H9 (cell line): ENCODE data around the gene LCE3A. TPM values are rescaled to one million over a fixed set of nuclear protein-coding genes. Genes with fewer than 3 reads are reported as not detected.

ENCODE experiments used
- DNase-seq: peaks from one replicate; pipeline ENCODE4 v3.0.0-alpha.2; 2017
- H2AFZ ChIP-seq: one replicate; pipeline ENCODE4 v1.6.1; 2013; ENCODE audit warnings: mild to moderate bottlenecking, low read length, control low read depth, moderate library complexity
- H2AK5ac ChIP-seq: 2 replicates; pipeline ENCODE4 v1.6.1; 2013; ENCODE audit warnings: low read length, control low read depth, mixed read lengths; ENCODE audit not compliant: insufficient read length
- H2BK120ac ChIP-seq: one replicate; pipeline ENCODE4 v1.6.1; 2013; ENCODE audit warnings: low read depth, mild to moderate bottlenecking, low read length, control low read depth, inconsistent platforms; ENCODE audit not compliant: poor library complexity, severe bottlenecking
- H2BK12ac ChIP-seq: 2 replicates; pipeline ENCODE4 v1.6.1; 2013; ENCODE audit warnings: low read length, control low read depth, mixed read lengths, low read depth; ENCODE audit not compliant: insufficient read length
- H2BK15ac ChIP-seq: 2 replicates; pipeline ENCODE4 v1.6.1; 2013; ENCODE audit warnings: low read depth, low read length, control low read depth
- H2BK20ac ChIP-seq: one replicate; pipeline ENCODE4 v1.6.1; 2013; ENCODE audit warnings: low read depth, mild to moderate bottlenecking, low read length, control low read depth, inconsistent platforms; ENCODE audit not compliant: poor library complexity, severe bottlenecking
- H2BK5ac ChIP-seq: 2 replicates; pipeline ENCODE4 v1.6.1; 2013; ENCODE audit warnings: low read length, control low read depth, mixed read lengths; ENCODE audit not compliant: insufficient read length
- H3K14ac ChIP-seq: 2 replicates; pipeline ENCODE4 v1.6.1; 2013; ENCODE audit warnings: low read length, control low read depth; ENCODE audit not compliant: insufficient read depth
- H3K18ac ChIP-seq: 2 replicates; pipeline ENCODE4 v1.6.1; 2013; ENCODE audit warnings: low read depth, mild to moderate bottlenecking, mixed read lengths, low read length, control low read depth; ENCODE audit not compliant: insufficient read length
- H3K23ac ChIP-seq: 2 replicates; pipeline ENCODE4 v1.6.1; 2013; ENCODE audit warnings: low read length, control low read depth, mixed read lengths, low read depth; ENCODE audit not compliant: insufficient read length
- H3K23me2 ChIP-seq: 2 replicates; pipeline ENCODE4 v1.6.1; 2013; ENCODE audit warnings: low read depth, mild to moderate bottlenecking, mixed read lengths, low read length, control low read depth; ENCODE audit not compliant: insufficient read length, poor library complexity, severe bottlenecking
- H3K27ac ChIP-seq: 2 replicates; pipeline ENCODE4 v1.5.1; 2013; ENCODE audit warnings: low read length, control low read depth, mixed read lengths, low read depth; ENCODE audit not compliant: insufficient read length
- H3K27me3 ChIP-seq: 2 replicates; pipeline ENCODE4 v1.6.1; 2013; ENCODE audit warnings: low read length, control low read depth, inconsistent platforms; ENCODE audit not compliant: insufficient read depth
- H3K4ac ChIP-seq: 2 replicates; pipeline ENCODE4 v1.6.1; 2013; ENCODE audit warnings: low read depth, mild to moderate bottlenecking, control low read depth, inconsistent platforms, low read length, moderate library complexity
- H3K4me1 ChIP-seq: 2 replicates; pipeline ENCODE4 v1.6.1; 2013; ENCODE audit warnings: low read length, control low read depth, inconsistent platforms; ENCODE audit not compliant: insufficient read depth
- H3K4me2 ChIP-seq: 2 replicates; pipeline ENCODE4 v1.6.1; 2013; ENCODE audit warnings: low read length, control low read depth, mixed read lengths; ENCODE audit not compliant: insufficient read length, insufficient read depth
- H3K56ac ChIP-seq: 2 replicates; pipeline ENCODE4 v1.6.1; 2013; ENCODE audit warnings: low read depth, mild to moderate bottlenecking, mixed read lengths, low read length, control low read depth; ENCODE audit not compliant: insufficient read length
- H3K79me1 ChIP-seq: 2 replicates; pipeline ENCODE4 v1.6.1; 2013; ENCODE audit warnings: low read depth, mild to moderate bottlenecking, moderate library complexity, low read length, control low read depth, inconsistent platforms; ENCODE audit not compliant: insufficient read depth, poor library complexity, severe bottlenecking
- H3K79me2 ChIP-seq: 2 replicates; pipeline ENCODE4 v1.6.1; 2013; ENCODE audit warnings: low read length, control low read depth, inconsistent platforms; ENCODE audit not compliant: insufficient read depth
- H3K9ac ChIP-seq: 2 replicates; pipeline ENCODE4 v1.6.1; 2013; ENCODE audit warnings: low read length, control low read depth, mixed read lengths; ENCODE audit not compliant: insufficient read length; ENCODE audit errors: extremely low read depth
- H3K9me3 ChIP-seq: one replicate; pipeline ENCODE4 v1.6.1; 2013; ENCODE audit warnings: low read depth, low read length, inconsistent platforms; ENCODE audit not compliant: control insufficient read depth
- H3T11ph ChIP-seq: one replicate; pipeline ENCODE4 v1.6.1; 2013; ENCODE audit warnings: mild to moderate bottlenecking, low read length, control low read depth, inconsistent platforms
- H4K20me1 ChIP-seq: one replicate; pipeline ENCODE4 v1.6.1; 2013; ENCODE audit not compliant: control insufficient read depth, insufficient read length, insufficient read depth
- H4K5ac ChIP-seq: 2 replicates; pipeline ENCODE4 v1.6.1; 2013; ENCODE audit warnings: low read depth, mild to moderate bottlenecking, mixed read lengths, low read length, control low read depth; ENCODE audit not compliant: insufficient read length
- H4K8ac ChIP-seq: replicated peaks from 2 replicates; pipeline ENCODE4 v1.6.1; 2013; ENCODE audit warnings: low read length, control low read depth, mixed read lengths, low read depth; ENCODE audit not compliant: insufficient read length
- H4K91ac ChIP-seq: 2 replicates; pipeline ENCODE4 v1.6.1; 2013; ENCODE audit warnings: low read depth, mild to moderate bottlenecking, moderate library complexity, mixed read lengths, low read length, control low read depth; ENCODE audit not compliant: insufficient read length
- H3K27ac Mint-ChIP-seq, 3 experiments: 2 replicates in 2 of 3; 3 replicates in 1 of 3; pipeline ENCODE4 v1.8.0; 2020 to 2021; ENCODE audit warnings: mixed read lengths in 3 of 3, mild to moderate bottlenecking in 1 of 3, moderate library complexity in 1 of 3
- H3K27me3 Mint-ChIP-seq: 2 replicates; pipeline ENCODE4 v1.8.0; 2021; ENCODE audit warnings: low read depth, mild to moderate bottlenecking, moderate library complexity, mixed read lengths
- H3K36me3 Mint-ChIP-seq, 3 experiments: 2 replicates in 2 of 3; 3 replicates in 1 of 3; pipeline ENCODE4 v1.8.0; 2020 to 2021; ENCODE audit warnings: low read depth in 3 of 3, mixed read lengths in 3 of 3; ENCODE audit not compliant: insufficient read depth in 1 of 3
- H3K4me1 Mint-ChIP-seq, 2 experiments: 2 replicates each; pipeline ENCODE4 v1.8.0; 2020; ENCODE audit warnings: mixed read lengths in 2 of 2
- H3K4me3 Mint-ChIP-seq, 2 experiments: 2 replicates in 1 of 2; 3 replicates in 1 of 2; pipeline ENCODE4 v1.8.0; 2020 to 2021; ENCODE audit warnings: mild to moderate bottlenecking in 2 of 2, mixed read lengths in 2 of 2, moderate library complexity in 1 of 2
- H3K9me3 Mint-ChIP-seq, 2 experiments: 2 replicates in 1 of 2; 3 replicates in 1 of 2; pipeline ENCODE4 v1.8.0; 2020; ENCODE audit warnings: mild to moderate bottlenecking in 2 of 2, mixed read lengths in 2 of 2, moderate library complexity in 1 of 2
- CTCF ChIP-seq: fragments of 200-600 bp; sonication (generic); conservative IDR thresholded peaks from 3 replicates; pipeline ENCODE4 v1.8.0; 2021; ENCODE audit warnings: antibody characterized with exemption, mild to moderate bottlenecking
- WGBS: extraction: QIAGEN DNeasy Blood & Tissue Kit; methylation state at CpG from one replicate; pipeline ENCODE4 v1.1.7; 2013; ENCODE audit warnings: missing lambda C conversion rate, low lambda C conversion rate, mixed read lengths; ENCODE audit not compliant: insufficient read length; ENCODE audit errors: extremely low coverage; 5-methylcytosine and 5-hydroxymethylcytosine counted together
- total RNA-seq: library from RNA; stranded (reverse); gene quantifications from 2 replicates; pipeline ENCODE4 v1.2.1, GENCODE V29; 2021

The LCE3A gene
- total RNA-seq, 1 experiment from 2014 or later = not detected

GRCh38 chr1:152643945-152644344 lies 21.0 kb upstream of the LCE3A start:
- no peak overlapping the region for H3K4me2 ChIP-seq
- H3K23me2 ChIP-seq = no peaks in the 10 kb centered on the region
- no peaks in the 10 kb centered on the region for H3K79me2 ChIP-seq
- no peaks in the 10 kb centered on the region for H3K4me1 Mint-ChIP-seq
- H4K91ac ChIP-seq = no peak overlapping the region
- no peak overlapping the region for H3K4ac ChIP-seq
- H2AK5ac ChIP-seq = no peak overlapping the region
- no peak overlapping the region for H4K8ac ChIP-seq
- H3K9me3 Mint-ChIP-seq = peaks cover 92 to 94% of the 10 kb centered on the region in 2 experiments
- H3T11ph ChIP-seq = no peak overlapping the region
- H2BK20ac ChIP-seq = no peak overlapping the region
- H2BK15ac ChIP-seq = no peak overlapping the region
- H3K27ac ChIP-seq = no peak overlapping the region
- peaks cover 0 to 26% (median 11%) of the 10 kb centered on the region in 3 experiments; a peak in 5 of 7 replicates for H3K36me3 Mint-ChIP-seq
- H3K4me3 Mint-ChIP-seq = no peak overlapping the region
- no peaks in the 10 kb centered on the region for H3K27me3 ChIP-seq
- H2BK12ac ChIP-seq = no peak overlapping the region
- H3K18ac ChIP-seq = no peak overlapping the region
- H3K56ac ChIP-seq = no peak overlapping the region
- no peak overlapping the region for H2BK120ac ChIP-seq
- H3K9me3 ChIP-seq = peaks cover 92% of the 10 kb centered on the region
- no peaks in the 10 kb centered on the region for H3K79me1 ChIP-seq
- H3K4me1 ChIP-seq = no peaks in the 10 kb centered on the region
- H4K20me1 ChIP-seq = no peaks in the 10 kb centered on the region
- WGBS = no CpG with 5 or more reads among the region's 3 CpGs
- no peak for DNase-seq
- no peak overlapping the region for H3K14ac ChIP-seq
- no peak for TF ChIP-seq CTCF
- H3K23ac ChIP-seq = no peak overlapping the region
- no peaks in the 10 kb centered on the region; the same call in 1 of the 2 replicates for H3K27me3 Mint-ChIP-seq
- no peak overlapping the region for H4K5ac ChIP-seq
- H3K9ac ChIP-seq = no peak overlapping the region
- H2AFZ ChIP-seq = no peak overlapping the region
- H2BK5ac ChIP-seq = no peak overlapping the region
- no peak overlapping the region for H3K27ac Mint-ChIP-seq
